GM19467 (cell line): Measurements from ENCODE around the gene RUNX2.
A peak's percentile ranks its signal among the peaks of the same experiment; 100 is the strongest.
"Not testable (repeated sequence)": the region's sequence is repeated elsewhere in the genome, so short reads cannot be mapped to it uniquely, and the experiment has no call there.

ENCODE experiments used
- ATAC-seq: cut with Tn5 transposase; IDR thresholded peaks from one replicate; pipeline ENCODE4 v1.9.1; 2021; ENCODE audit warnings: mild to moderate bottlenecking, moderate library complexity; ENCODE audit not compliant: unreplicated experiment

The RUNX2 gene

DNA sequence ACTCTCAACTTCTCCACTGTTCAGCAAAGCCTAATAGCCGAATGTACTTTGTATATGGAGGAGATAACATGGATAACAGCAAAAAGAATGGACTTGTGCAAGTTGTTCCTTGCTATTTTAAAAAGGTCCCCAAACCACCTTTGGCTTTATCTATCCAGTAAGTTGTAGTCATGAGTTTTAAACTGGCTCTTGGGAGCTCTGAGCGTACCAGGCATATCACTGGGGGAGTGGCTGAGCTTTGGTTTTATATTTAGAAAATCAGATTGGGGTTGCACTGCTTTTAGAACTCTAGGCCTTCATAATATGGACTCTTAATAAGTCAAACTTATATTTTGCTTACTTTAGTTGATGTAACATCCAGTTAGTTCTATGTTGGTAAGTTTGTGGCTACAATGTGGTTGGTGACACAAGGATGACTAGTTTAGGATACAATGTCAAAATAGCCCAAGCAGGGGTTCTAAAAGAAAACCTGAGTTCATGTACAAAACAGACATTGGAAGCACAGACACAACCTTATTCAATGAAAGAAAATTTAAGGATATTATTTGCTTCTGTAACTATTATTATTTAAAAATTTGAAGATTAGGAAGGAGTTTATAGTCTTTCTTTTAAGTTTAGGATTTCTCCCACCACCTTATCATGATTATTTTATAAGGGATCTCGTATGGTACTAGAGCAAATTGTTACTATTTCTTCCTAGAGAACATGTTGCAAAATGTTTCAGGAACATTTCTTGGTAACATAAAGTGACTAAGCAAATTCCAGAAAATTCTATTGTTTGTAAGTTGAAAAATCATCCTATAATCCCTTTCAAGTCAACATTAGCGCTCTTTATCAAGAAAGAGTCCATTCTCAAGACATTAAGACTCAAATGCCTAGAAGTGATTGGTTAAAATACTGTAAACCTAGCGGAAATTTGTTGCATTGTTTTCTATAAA lies 215.4 kb downstream of the RUNX2 start:
- no peak for ATAC-seq

DNA sequence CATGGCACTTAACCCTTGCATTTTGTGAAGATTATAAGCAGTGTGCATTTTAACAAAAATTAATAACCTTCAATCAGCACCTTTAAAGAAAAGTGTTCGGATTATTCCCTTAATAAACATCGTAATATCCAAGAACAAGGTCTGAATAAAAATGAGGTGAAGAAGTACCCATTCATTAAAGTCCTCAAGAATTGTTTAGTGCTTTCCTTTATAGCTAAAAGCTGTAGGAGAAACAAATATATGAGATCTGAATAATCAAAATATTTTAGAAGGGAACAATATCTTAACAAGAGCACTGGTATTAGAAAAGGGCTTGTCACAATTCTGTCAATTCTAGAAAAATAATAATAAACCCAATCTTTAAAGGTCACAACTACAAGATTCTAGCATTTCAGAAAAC lies 217.3 kb downstream of the RUNX2 start:
- ATAC-seq = no peak

DNA sequence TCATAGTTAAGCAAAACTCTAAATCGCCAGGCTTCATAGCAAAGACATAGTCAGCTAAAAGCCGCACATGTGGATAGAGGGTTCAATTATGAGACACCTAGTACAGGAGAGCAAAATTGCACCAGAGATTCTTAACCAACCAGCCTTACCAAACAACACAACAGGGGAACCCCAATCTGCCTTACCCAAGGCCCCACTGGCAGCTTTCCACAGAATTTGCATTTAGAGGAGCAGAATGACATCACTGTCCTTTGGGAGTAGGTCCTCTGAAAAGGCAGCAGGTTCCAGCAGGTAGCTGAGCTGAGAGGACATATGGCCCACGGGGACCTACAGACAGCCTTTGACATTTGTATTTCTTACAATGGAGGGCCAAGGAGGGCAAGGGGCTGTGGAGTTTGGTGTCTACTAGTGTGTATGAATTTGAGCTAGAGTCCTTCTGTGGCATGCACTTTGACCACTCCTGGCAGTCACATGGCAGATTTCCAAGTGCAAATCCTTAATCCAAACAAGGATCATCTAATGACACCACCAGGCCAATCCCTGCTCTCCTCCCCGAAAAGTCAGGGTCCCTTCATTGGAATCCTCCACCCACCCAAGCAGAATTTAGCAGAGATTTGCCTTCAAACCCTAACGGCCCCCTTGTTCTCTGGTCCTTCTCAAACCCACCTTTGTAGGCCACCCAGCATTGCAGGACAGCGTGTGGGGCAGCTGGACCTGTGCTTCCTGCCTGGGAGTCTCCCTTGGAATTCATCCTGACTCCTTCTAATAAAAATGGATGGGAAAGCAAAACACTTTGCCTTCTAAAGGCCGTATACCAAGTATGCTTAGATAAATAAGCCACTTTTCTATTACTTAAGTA lies 220.8 kb downstream of the RUNX2 start:
- peak; percentile 91 for ATAC-seq

DNA sequence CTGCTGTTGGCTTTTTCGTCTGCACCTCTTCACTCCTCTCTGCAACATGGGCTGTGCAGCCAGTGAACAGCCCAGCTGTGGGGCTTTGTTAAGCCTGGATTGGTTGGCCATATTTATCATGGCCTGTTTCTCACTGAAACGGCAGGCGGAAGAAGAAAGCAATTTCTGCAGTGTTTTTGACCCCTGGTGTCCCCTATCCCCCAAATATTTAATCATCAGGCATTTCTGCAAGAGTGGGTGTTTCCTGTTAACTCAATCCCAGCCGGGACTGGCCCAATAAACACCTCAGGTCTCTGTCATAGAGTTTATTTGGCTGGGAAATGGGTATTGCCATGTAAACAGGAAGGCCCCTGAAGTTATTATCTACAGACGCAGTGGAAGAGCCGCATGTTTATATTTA lies 224.4 kb downstream of the RUNX2 start:
- ATAC-seq = no peak

DNA sequence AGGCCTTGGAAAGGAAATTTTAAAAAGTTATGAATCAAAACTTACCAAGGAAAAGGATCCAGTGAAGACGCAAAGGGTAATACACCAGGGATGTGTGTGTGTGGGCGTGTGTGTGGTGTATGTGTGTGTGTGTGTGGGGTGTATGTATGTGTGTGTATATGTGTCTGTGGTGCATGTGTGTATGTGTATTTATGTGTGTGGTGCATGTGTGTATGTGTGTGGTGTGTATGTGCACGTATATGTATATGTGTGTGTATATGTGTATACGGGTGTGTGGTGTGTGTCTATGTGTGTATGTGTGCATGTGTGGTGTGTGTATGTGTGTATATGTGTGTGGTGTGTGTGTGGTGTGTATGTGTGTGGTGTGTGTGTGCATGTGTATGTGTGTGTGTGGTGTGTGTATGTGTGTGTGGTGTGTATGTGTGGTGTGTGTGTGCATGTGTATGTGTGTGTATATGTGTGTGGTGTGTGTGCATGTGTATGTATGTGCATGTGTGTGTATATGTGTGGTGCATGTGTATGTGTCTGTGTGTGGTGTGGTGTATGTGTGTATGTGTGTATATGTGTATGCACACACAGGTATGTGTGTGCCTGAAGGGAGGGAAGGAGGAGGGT lies 225.7 kb downstream of the RUNX2 start:
- ATAC-seq = no peak

DNA sequence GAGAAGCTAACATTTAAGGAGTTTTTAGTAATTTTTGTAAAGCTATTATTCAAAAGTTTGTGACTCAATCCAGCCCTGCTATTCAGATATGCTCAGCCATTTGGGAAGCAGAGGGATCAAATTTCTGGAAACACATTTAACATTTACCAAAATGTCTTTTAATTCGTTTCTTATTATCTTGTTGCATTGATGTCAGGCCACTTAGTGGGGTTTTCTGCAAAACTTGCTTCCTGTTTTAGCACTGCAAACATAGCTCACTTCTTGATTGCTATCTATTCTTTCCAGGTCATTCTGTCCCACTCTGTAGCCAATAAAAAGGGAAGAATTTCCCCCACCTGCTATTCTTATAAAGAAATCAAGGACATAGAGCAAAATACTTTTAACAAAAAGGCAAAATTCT lies 226.5 kb downstream of the RUNX2 start:
- ATAC-seq = no peak

DNA sequence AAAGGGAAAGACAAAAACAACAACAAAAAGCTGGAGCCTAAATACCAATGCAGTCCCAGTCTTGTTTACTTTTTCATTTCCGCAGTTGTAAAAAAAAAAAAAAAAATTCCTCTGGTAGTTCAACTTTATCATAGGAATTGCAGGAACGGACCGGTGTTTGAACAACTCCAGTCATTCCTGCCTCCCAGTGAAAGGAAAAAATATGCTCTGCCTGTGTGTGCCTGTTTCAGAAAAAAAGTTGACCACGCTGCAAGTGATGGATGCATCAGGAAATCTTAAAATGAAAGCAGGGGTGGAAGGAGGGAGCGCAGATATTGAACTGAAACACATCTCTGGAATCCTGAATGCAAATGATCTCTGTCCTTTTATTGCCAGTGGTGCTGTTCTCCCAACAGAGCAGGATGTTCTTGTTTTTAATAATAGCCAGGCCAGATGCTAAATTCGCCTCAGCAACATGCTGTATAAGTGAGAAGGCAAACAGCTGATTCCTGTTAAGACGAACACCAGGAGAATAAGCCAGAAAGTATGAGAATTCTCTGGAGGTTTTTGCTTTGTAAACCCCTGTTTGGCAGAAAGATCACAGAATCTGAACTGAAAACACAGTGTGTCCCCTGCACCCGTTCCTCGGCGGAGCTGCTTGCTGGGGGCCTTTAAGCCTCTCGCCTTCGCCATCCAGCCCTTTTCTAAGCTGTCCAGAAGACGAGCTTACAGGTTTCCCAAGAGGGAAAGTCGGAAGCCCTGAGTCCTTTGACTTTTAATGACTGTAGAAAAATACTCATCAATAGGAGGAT lies 228.0 kb downstream of the RUNX2 start:
- ATAC-seq = no peak

DNA sequence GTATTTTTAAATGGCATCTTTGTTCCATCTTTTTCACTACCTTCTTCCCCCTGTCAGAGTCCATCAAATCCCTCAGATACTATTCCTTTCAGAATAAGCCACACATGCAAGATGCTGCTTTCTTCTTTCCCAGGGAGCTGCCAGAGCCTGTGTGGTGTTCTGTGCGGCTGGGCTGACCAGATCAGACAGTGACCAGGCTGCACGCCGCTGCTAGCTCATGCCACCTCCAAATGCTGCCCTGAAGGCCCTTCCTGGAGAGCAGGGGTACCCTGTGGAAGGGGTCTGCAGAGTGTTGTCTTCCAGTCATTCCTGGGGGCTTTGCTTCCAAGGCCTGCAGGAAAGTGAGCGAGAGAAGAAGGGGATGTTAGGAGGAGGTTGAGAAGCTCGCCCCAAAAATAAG lies 228.7 kb downstream of the RUNX2 start:
- no peak for ATAC-seq

DNA sequence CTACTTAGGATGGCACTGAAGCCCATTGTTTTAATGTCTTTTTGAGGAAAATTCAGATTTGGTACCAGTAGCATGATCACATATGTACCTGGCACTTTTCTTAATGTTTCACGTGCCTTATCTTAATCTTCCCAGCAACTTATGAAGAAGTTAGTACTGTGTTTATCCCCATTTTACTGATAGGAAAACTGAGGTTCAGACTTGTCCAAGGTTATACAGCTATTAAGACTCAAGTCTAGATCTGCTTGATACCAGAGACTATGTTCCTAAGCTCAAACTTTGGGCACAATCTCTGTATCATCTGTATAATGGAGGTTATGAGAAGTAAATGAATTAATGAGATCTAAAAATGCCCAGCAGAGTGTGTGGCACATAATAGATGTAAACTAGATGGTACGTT lies 229.3 kb downstream of the RUNX2 start:
- ATAC-seq = no peak

DNA sequence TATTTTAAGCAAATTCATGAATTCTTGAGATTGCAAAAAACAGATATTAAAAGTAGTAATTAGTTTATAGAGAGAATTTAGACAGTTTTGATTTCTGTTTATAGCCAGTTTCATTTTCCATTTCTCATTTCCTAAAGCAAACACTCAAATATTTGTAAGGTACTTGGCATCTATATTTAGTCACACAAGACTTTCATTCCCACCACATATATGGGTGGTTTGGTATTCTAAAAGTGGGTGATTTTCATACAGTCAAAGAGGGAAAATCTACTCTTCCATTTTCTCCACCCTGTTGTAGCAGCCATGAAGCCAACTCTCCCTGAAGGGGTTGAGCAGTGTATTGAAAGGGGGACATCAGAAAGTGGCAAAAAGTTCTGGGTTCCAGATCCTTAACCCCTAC lies 230.7 kb downstream of the RUNX2 start:
- ATAC-seq = no peak

DNA sequence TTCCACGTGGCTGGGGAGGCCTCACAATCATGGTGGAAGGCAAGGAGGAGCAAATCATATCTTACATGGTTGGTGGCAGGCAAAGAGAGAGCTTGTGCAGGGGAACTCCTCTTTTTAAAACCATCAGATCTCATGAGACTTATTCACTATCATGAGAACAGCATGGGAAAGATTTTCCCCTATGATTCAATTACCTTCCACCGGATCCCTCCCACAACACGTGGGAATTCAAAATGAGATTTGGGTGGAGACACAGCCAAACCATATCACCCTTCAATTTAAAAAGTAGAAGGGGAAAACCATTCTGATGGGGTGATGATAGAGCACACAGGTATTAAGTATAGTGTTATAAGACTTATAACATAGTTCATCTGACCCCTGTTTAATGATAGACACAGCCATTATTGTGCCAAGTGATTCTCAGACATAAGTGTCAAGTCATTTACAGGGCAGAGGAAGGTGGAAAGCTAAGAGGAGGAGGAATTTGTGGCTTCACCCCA lies 232.2 kb downstream of the RUNX2 start:
- not testable (repeated sequence) for ATAC-seq

DNA sequence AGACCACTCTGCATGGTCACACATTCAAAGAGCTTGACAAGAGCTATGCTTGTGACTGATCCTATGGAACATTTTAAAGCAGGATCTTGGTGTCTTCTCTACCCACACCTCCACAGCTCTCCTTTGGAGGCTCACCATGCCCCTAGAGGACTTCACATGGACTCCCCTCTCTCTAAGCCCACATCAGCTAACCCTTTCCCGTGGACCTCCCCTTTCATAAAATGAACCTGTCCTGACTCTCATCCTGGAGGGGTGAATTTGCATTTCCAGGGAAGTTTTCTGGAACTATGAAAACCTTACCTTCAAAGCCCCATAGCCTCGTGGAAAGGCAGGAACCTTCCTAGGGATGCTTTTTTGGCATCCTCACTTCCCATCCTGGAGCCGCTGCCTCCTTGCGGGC lies 234.0 kb downstream of the RUNX2 start:
- no peak for ATAC-seq

DNA sequence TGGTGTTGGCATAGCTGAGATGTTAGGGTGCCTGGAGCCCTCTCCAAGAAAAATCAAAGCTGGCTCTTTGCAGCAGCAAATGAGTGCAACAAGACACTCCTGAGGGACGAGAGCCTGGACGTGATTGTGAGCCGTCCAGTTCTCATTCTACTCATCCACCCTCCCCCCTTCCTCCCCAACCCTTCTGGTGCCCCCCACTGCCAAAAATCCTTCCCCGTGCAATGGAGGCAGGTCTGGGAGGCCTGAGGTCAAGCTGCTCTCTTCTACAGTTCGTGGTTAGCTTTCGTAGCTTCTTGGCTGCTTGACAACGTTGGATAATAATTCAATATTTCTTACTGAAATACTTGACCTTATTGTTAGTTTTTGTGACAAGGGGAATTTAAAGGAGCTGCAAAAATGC lies 234.9 kb downstream of the RUNX2 start:
- no peak for ATAC-seq

DNA sequence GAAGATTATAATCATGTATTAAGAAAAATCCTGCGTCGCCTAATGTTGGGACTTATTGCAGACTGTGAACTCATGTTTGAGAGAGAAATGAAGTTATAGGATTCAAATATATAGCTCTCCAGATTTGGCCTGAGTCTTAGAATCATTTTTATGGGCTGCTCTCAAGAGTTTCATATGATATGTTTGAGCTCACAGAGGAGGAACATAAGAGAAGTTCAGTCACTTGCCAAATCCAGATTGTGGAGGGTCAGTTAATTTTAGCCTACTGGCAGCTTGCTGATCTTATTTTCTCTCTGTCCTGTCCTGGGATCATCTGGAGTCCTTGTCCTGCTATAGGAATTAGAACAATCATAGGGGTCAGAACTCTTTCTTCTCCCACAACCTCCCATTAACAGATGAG lies 235.7 kb downstream of the RUNX2 start:
- ATAC-seq = no peak

DNA sequence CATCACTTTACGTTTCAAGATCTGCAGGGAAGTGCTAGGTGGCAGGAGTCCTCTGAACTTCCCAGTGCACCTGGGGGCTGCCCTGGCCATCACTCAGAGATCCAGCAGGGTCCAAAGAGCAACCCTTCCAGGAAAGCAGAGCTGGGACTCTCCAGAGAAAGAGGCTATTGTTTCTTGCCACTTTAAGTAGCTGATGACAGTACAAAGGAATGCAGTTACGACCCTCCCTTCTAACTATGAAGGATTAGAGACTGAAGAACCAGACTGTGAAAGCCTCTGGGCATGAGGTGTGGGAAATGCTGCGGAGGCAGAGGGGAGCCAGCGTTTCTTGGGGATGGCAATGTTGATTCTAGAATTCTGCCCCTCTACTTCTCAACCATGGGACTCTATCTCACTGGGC lies 238.8 kb downstream of the RUNX2 start:
- no peak for ATAC-seq

DNA sequence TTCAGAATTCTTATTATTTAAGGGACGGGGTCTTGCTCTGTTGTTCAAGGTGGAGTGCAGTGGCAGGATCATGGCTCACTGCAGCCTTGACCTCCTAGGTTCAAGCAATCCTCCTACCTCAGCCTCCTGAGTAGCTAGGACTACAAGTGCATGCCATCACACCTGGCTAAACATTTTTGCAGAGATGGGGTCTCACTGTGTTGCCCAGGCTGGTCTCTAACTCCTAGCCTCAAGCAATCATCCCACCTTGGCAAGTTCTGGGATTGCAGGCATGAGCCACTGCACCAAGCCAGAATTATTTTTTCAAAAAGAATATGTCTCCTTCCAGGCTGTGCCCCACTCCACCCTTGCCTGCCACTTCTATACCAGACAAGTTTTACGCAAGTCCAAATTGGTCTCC lies 239.7 kb downstream of the RUNX2 start:
- no peak for ATAC-seq

DNA sequence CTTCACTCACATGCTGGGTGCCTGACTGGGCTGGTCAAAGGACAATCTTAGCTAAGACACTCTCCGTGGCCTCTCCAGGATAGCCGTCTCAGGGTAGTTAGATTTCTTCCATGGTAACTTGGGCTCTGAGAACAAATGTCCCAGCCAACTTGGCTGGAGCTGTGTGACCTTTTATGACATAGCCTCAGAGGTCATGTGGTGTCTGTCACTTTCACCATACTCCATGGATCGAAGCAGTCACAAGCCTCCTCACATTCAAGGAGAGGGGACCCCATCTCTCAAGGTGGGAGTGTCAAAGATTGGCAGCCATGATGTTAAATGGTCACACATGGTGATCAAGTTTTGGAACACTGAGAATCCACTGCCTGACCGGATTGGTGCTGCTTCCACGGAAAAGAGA lies 240.5 kb downstream of the RUNX2 start:
- ATAC-seq = no peak

DNA sequence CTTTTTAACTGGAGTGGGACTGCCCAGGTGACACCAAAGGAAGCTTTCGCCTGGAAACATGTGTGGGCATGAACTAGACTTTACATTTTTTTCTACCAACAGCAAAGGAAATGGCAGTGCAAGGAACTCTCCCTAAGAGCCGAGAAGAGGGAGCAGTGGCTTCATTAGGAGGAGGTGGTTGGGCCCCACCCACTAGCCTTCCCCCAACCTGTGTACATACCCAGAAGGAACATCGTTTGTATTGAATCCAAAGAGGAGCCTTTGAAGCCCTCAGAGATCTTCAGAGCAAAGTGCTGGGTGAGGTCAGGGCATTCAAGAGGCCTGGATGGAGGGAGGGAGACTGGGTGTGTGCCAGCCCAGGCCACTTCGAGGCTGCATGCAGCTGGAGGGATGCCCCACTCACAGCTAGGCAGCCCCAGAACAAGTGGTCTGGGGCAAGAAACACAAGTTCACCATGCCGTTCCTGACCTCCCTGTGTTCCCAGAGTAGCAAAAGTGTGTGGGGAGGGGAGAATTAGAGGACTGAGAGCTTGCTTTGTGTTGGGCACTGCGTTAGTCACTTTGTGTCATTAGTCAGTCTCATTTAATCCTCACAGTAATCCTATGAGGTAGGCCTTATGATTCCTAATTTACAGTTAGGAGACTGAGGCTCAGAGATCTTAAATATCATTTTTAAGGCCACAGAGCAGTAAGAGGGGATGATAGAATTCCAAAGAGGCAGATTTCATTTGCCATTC lies 241.2 kb downstream of the RUNX2 start:
- ATAC-seq = no peak

DNA sequence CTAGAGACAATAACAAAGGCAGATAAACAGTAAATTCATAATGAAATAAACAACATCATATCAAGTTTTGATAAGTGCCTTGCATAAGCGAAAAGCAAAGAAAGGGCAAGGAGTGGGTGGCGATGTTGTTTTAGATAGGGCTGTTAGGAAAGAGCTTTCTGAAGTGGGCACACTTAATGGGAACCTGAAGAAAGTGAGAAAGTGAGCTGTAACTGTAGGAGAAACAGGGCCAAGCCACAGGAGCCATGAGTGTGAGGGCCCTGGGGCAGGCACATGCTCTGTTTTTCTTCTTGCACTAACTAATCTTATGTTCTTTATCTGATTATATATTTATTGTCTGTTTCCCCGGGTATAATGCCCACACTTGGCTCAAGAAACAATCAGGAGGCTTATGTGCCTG lies 243.0 kb downstream of the RUNX2 start:
- ATAC-seq = no peak

DNA sequence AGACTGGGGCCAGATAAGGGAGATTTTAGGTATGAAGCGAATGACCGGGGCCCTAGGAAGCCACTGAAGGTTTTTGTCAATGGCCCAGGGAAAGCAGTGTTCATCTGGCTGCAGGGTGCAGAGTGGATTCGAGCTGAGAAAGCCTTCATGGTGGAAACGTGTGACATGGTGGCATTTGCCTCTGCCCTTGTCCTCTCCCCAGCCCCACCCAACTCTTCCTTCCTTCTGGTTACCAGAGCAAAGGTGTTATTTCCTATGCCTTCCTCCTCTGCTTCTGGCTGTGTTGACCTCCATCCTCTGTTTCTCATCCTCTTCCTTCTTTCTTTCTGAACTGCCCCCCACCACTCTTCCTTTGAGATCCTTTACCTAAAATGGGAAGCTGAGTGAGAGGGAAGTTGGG lies 244.7 kb downstream of the RUNX2 start:
- ATAC-seq = no peak
